GM19463 (cell line): ENCODE data around the gene USP48.

Source experiments
- ATAC-seq: cut with Tn5 transposase; IDR thresholded peaks from one replicate; pipeline ENCODE4 v1.9.1; 2021; ENCODE audit warnings: mild to moderate bottlenecking, moderate library complexity; ENCODE audit not compliant: unreplicated experiment

Gene USP48

GRCh38 chr1:21657456-21658190, 125.3 kb downstream of the USP48 start:
- no peak for ATAC-seq

GRCh38 chr1:21655748-21656147, 127.2 kb downstream of the USP48 start:
- no peak for ATAC-seq

- ATAC-seq, result no peak
These were observed 127.7 kb downstream of the USP48 start for GRCh38 chr1:21655259-21655658.

- no peak for ATAC-seq
These were observed 128.7 kb downstream of the USP48 start for GRCh38 chr1:21654209-21654608.

GRCh38 chr1:21653744-21654100, 129.2 kb downstream of the USP48 start:
- ATAC-seq, result no peak

- no peak for ATAC-seq
These were observed 129.8 kb downstream of the USP48 start for GRCh38 chr1:21652937-21653743.

GRCh38 chr1:21652101-21652936, 130.6 kb downstream of the USP48 start:
- no peak for ATAC-seq

- ATAC-seq, result no peak
These were observed 131.5 kb downstream of the USP48 start for GRCh38 chr1:21651214-21652042.

GRCh38 chr1:21650400-21650799, 132.5 kb downstream of the USP48 start:
- no peak for ATAC-seq

- ATAC-seq, result no peak
These were observed 133.6 kb downstream of the USP48 start for GRCh38 chr1:21649315-21649714.

GRCh38 chr1:21648791-21649190, 134.2 kb downstream of the USP48 start:
- no peak for ATAC-seq

- ATAC-seq, result no peak
These were observed 134.6 kb downstream of the USP48 start for GRCh38 chr1:21648352-21648730.

GRCh38 chr1:21647431-21648351, 135.3 kb downstream of the USP48 start:
- ATAC-seq, result no peak

- ATAC-seq, result no peak
These were observed 137.4 kb downstream of the USP48 start for GRCh38 chr1:21645550-21645949.

GRCh38 chr1:21644906-21645305, 138.0 kb downstream of the USP48 start:
- ATAC-seq, result no peak

GRCh38 chr1:21644348-21644747, 138.6 kb downstream of the USP48 start:
- ATAC-seq, result no peak

- no peak for ATAC-seq
These were observed 139.3 kb downstream of the USP48 start for GRCh38 chr1:21643624-21644023.

- no peak for ATAC-seq
These were observed 140.8 kb downstream of the USP48 start for GRCh38 chr1:21641967-21642739.

GRCh38 chr1:21641537-21641936, 141.4 kb downstream of the USP48 start:
- no peak for ATAC-seq
